Measurements from ENCODE around the gene TGFA.

The TGFA gene

DNA sequence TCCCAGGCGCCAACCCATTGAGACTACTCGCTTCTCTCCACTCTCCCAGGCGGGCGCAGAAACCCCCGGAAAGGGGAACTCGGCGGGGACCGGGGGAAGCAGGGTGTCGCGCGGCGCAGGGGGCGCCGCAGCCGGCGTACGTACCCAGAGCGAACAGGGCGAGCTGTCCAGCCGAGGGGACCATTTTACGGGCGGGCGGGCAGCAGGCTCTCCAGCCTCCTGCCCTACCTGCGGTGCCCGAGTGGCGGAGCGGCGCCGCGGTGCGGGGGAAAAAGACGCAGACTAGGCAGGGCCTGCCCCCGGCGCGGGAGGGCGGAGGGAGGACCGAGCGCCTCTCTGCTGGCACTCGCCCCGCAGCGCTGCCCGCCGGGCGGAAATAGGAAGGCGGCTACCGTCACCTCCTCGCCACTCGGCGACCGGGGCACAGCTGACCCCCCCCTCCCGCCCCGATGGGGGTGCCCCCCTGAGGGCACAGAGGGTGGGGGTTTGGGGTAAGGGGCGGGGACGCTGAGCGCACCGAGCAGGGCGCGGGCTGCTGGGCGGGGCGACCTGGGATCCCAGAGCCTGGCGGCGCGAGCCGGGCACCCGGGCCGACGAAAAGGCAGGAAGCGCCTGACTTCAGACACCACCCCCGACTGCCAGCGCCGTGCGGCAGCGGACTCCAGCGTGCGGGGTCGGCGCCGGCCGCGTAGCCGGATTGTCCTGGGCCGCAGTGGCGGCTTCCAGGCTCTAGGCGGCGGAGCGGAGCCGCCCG lies at the start of gene TGFA:
TSS of gene TGFA (minus strand) at position 243 of the 754 bp plus-strand sequence. CDS start at position 184, 59 bp downstream.
- DNase-seq (ENCODE audit: low read depth in 2 of 2), result peak; percentile 27 to 52

DNA sequence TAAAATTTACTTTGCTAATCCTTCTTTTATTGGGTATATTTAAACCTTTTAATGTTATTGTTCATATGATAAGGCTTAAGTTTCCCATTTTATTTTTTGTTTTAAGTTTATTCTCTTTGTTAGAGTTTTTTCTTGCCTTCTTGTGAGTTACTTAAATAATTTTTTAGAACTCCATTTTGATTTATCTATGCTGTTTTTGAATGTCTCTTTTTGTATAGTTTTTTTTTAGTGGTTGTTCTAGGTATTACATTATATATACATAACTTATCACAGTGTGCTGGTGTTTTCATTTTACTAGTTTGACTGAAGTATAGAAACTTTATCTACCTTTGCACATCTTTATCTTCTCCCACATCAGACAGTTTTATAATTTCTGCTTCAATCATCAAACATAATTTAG lies 49.4 kb upstream of the TGFA start:
- DNase-seq (ENCODE audit: low read depth in 2 of 2), result no peak

DNA sequence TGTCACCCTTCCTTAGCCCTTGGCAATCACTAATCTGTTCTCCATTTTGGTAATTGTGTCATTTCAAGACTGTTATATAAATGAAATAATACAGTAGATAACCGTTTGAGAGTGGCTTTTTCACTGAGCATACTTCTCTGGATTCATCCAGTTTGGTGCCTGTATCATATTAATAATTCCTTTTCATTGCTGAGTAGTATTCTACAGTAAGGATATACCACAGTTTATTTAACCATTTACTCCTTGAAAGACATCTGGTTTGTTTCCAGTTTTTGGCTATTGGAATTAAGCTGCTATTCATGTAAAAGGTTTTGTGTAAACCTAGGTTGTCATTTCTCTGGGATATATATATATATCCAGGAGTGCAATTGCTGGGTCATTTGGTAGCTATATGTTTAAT lies 44.6 kb upstream of the TGFA start:
- no peak for DNase-seq (ENCODE audit: low read depth in 2 of 2)

DNA sequence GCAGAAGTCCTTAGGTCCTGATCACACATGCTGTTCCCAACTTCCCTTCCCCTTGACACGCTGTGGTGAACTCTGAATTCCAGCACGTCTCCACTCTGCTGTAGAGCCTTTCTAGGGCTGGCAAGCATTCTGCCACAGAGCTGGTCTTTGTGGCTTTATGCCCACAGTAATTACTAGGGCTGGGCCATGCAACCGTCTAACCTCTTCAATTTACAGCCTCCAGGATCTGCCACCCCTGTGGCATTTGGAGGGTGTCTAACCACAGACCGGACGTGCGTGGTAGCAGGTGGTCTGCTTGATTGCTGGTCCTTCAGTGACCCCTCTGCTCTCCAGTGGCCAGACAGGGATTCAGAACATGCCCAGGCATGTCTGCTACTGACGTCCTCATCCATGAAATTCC lies 43.1 kb upstream of the TGFA start:
- no peak for DNase-seq (ENCODE audit: low read depth in 2 of 2)

DNA sequence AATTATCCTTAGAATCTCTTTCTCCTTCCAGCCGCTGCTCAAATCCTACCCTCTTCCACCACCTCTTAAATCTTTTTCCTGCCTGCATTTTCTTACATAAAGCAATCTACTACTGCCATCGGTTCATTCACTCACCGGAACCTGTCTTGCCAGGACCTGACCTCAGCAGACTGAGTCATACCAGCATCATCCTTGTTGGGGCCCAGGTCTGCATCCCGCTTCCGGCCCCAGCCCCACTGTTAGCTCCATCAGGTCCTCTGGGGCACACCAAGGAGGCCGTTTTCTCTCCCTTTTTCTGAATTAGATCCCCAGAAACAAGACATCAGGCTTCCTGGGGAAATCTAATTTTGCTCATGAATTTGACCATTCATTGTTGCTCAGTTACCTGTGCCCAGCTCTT lies 42.7 kb upstream of the TGFA start:
- DNase-seq (ENCODE audit: low read depth in 2 of 2), result no peak

DNA sequence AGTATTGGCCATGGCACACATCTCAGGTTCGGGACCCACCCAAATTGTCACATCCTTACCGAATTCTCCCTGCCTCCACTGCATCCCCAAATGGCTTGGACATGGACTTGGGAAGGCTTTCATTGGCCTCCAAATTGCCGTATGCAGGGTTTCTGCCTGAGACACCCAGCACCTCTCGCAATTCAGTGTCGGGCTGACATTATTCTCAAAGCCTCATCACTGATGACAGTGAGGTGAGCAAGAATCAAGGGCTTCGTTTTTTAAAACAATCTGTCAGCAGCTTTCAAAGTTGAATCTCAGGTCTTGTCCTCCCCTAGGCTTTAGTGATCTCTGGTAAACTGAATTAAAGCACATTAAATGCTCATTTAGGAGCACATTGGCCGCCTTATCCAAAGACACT lies 29.5 kb upstream of the TGFA start:
- no peak for DNase-seq (ENCODE audit: low read depth in 2 of 2)

DNA sequence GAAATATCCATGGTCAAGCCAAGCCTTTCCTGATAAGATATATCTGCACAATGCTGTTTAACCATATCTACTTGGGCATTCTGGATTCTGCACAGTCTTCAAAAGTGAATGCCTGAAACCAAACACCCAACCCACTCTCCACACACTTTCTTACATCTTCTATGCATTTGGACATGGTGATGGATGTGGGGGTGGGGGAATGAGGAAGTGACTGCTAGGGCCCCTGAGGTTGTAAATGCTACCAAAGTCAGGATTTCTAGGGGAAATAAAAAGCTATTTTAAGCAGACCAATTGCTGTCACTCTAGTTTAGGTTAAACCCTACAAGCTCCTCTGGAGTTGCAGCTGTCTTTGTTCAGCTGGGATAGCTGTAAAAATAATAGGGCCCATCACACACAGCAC lies 26.7 kb upstream of the TGFA start:
- no peak for DNase-seq (ENCODE audit: low read depth in 2 of 2)

DNA sequence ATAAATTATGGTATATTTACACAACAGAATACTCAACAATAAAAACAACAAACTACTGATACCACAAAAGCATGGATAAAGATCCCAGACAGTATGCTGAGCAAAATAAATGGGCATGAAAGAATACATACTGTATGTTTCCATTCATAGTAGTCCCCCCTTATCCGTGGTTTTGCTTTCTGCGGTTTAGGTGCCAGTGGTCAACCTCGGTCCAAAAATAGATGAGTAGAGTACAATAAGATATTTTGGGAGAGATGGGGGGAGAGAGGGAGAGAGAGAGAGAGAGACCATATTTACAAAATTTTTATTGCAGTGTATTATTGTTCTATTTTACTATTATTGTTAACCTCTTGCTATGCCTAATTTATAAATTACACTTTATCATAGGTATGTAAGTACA lies 21.0 kb upstream of the TGFA start:
- no peak for DNase-seq (ENCODE audit: low read depth in 2 of 2)

DNA sequence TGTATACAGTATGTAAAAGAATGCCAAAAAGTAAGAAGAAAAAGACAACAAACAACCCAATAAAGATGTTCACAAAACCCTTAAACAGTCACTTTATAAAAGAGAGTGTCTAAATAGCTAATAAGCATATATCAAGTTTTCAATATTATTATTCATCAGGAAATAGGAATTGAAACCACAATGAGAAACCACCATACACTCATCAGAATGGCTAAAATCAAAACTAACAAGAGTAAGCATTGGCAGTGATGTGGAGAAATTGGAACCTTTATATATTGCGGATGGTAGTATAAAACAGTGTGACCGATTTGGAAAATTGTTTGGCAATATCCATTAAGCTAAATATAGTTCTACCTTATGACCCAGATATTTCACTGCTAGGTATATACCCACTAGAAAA lies 20.5 kb upstream of the TGFA start:
- no peak for DNase-seq (ENCODE audit: low read depth in 2 of 2)

DNA sequence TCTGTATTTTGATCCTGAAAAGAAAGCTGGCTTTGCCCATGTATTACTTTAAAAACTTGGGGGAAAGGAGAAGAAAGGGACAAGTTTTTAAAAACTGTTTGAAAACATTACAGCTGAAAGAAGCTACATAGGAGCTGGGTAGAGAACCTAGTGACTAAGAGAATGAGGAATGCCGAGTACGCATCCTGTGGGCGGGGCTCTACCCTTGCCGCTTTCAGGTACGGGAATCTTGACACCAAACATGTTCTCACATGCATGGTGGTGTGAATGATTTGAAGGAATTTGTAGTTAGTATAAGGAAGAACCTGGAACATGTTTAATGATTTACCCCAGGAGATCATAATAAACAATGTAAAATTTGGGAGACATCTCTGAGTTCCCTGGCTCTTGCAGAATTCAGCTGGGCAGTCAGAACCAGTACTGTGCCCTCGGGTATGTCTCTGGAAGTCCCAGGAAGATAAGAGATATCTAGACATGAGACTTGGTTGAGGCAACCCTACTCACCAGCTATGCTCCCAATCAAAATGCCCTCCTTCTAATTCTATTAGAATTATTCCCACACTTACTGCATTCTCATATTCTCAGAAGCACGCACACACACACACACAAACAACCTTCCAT lies 16.5 kb upstream of the TGFA start:
- no peak for DNase-seq (ENCODE audit: low read depth in 2 of 2)

DNA sequence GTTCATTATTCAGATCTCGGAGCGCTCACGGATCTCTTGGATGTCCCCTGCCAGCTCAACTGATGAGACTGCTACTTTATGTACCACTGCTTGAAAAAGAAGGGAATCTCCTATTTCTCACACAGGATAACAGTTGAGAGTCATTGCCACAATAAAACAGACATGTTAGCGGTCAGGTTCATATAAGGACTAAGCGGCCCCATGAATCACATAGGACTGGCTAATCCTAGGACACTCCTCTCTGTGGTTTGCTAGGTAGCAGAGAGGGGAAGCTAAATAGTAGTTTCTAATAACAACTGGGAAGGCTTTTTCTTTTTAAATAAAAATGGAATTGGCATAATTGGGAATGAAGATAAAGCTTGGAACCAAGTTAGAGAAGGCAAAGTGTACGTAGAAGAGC lies 15.9 kb upstream of the TGFA start:
- DNase-seq (ENCODE audit: low read depth in 2 of 2), result no peak

DNA sequence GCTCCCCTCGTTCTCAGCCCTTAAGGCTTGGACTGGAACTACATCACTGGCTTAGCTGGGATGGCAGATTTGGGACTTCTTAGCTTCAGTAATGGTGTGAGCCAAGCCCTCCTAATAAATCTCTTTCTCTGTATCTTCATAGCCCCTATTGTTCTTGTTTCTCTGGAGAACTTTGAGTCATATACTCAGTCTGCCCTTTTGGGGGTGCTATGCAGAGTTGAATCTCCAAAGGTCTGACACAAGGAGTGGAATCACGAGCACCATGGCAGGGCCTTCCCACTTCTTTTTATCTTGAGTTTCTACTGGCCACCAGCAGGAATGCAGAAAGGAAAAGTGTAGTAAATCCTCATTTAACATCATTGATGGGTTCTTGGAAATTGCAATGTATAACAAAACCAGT lies 13.3 kb upstream of the TGFA start:
- no peak for DNase-seq (ENCODE audit: low read depth in 2 of 2)

DNA sequence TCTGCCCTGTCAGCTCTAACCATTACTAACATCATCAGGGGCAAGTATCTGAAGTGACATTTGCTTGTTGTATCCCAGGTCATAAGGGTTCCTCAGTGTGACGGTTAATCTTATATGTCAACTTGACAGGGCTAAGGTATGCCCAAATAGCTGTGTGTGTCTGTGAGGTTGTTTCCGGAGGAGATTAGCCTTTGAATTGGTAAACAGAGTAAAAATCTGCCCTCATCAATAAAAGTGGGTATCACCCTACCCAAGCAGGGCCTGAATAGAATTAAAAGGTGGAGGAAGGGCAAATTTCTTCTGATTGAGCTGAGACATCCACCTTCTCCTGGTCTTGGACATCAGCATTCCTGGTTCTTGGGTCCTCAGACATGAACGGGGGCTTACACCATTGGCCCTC lies 12.8 kb upstream of the TGFA start:
- no peak for DNase-seq (ENCODE audit: low read depth in 2 of 2)

DNA sequence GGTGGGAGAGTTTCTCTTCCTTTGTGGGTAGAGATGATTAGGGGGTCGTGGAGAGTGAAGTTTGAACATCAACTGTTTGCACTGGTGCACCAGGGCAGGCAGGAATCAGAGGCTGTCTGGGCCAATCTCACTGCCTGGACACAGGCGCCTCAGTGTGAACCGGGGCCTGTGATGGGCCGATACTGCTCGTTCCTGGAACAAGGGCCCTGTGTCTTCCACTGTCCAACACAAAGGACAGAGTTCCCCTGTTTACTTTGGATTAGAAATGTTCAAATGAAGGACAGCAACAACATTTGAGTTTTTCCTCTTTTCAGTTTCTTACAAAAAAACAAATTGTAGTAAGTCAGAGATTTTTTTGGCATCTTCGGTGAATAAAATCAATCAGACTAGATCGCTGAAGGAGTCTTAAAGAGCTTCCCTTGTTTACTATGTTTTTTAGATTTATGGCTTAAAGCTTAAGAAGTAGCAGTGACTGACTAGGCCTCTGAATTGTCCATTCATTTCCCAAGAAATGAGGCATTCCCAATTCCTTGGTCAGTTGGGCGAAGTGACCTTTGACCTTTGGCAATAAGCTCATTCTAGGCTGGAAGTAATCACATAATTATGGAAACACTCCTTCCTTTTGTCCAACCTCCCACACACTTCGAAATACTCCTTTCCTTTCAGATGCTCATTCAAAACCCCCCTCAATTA lies 11.6 kb upstream of the TGFA start:
- DNase-seq (ENCODE audit: low read depth in 2 of 2), result no peak

DNA sequence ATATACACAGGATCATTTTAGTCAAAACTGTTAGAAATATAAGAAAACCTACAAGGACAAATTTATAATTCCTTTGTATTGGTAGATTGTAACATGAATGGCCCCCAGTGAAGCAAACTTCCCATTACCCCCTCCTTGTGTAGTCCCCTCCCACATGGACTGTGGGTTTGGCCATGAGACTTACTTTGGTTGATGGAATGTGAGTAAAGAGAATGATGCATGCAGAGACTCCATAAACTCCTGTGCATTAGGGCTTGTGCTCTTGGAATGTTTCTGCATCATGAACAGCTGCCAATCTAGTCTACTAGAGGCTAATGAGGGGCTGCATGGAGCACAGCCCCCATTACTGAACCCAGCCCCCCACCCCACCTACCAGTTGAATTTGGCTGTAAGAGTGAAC lies 8.3 kb upstream of the TGFA start:
- DNase-seq (ENCODE audit: low read depth in 2 of 2), result no peak

DNA sequence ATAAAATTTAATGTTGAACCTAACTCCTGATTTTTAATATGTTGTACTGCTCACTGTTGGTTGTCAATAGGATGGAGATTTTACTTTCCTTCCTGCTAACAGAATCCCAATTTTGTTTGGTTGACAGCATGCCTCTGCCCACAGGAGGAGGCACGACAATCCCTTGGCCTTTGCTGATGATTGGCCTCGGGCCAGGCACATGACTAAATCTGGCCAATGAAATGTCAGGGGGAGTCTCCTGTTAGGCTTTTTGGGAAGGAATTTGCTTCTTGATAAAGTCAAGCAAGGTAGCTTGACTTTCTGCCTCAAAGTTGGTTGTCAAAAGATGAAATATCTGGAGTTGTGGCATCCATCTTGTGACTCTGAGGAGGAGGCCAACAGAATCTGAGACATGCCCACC lies 6.8 kb upstream of the TGFA start:
- DNase-seq (ENCODE audit: low read depth in 2 of 2), result no peak

DNA sequence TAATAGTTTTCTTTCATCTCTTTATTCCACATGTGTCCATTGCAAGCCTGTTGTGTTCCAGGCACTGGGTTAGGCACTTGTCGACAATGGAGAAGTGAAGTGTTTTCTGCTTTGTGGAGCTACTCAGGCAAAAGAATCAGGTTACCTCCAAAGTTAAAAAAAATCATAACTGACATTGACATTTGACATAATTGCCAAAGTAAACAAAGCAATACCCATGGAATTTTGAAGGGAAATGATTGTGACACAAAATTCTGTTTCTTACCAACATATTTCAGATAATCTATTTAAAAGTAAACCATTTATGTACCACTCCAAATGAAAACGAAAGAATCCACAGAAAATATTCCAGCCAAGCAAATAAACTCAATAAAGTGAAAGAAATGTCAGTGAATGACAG lies 6.4 kb upstream of the TGFA start:
- DNase-seq (ENCODE audit: low read depth in 2 of 2), result no peak

DNA sequence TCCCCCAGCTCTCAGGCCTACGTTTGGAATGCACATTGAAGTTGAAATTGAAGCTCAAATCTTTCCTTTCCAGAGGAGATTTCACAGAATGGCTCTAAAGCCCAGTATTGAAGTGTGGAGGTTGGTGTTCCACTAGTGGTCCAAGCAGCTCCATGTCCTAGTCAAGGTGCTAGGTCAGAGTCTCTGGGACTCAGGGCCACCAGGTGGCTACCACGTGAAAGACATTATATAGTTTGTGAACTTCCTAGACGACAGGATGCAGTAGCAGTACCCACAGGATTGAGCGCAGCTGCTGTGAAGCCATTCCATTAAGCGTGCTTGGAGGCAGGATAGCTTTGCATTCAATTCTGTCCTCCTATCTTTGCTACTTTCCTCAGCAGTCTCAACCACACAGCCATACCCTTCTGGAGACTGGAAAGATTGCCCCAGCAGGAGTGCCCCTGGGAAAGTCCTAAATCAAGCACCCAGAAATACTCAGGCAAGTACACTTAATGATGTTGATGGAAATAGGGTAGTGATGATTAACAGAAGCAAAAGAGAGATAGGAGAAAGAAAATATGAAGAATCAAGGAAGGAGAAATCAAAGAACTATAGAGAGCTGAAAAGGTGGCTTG lies 4.7 kb upstream of the TGFA start:
- DNase-seq (ENCODE audit: low read depth in 2 of 2), result no peak

DNA sequence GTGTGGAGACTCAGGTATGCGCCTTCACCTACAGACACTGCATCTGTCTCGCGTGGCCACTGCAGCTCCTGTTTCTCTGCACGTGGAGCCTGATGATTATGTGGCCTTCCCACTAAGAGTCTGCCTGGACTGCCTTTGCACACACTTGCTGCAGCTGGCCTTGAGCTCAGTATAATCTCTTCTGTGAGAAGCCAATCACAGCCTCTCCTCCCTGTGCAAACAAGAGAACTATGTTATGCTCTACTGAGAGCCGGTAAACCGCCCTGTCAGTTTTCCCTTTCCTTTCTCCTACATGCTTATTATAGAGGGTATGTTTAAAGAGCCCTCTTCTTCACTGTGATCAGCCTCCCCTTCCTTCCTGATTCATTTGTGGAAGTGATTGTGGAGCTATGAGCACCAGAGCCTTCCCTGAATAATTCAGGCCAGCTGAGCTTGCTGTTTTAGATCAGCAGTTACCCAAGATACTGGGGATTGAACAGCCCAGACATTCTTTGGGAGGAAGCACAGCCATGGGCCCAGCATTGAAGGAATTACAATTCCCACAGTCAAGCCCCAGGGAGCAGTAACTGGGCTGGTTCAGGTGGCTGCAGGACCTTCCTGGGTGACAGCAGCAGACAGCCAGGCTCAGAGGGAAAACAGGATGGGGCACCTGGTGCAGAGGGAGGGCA lies 3.7 kb upstream of the TGFA start:
- DNase-seq (ENCODE audit: low read depth in 2 of 2), result no peak

DNA sequence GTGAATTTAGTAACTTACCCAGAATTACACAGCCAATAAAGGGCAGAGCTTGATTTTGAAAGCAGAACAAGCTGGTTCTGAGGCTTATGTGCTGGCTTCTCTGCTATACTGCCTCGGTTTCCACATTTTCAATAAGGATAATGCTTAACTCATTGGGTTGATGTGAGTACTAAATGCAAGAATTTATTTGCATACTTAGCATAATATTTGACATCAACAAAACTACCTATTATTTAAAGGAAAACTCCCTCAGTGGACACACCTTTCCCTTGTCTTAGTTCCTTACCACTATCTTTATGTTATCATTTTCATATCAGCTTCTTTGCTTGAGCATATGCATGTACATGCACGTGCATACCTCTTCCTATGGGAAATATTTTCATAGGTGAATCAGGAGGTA lies 3.0 kb upstream of the TGFA start:
- no peak for DNase-seq (ENCODE audit: low read depth in 2 of 2)

DNA sequence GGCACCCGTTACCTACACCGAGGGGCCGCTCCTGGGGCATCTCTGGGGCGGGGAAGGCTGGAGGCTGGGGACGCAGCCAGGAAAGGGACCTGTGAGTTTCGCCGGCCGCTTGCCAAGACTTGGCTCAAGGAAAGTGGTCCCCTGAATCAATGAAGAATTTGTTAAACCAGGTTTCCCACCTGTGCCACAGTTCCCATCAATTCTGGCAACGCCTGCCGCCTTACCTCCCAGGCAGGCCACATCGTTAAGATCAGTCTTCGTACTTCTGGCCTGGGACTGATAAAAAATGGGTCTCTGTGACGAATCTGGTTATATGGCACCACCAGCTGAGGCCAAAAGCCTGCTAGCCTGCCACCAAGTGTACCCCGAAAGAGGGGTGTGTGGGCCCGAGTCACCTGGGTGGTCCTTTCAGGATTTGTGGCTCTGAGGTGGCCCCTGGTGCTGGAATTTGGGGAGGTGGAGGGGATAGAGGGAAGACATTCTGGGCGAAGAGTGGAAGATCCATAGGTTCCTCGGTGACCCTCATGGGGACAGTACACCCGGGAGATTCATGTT lies 789 bp upstream of the TGFA start:
- no peak for DNase-seq (ENCODE audit: low read depth in 2 of 2)

DNA sequence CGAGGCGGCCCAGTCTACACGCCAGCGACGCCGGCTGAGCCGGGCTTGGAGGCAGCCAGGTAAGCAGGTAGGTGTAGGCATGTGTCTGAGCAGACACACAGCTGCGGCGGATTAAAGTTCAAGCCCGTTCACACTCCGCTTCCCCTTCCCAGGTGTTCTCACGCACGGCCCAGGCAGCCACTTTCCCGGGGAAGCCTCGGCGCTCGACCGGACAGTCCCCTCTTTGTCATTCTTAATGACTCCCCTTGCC lies 367 bp downstream of the TGFA start:
- peak in 1 of 2 donors; percentile 4 for DNase-seq (ENCODE audit: low read depth in 2 of 2)
